Stimulated activated CD4-positive, alpha-beta T cell treated with anti-CD3 and anti-CD28 coated beads, Interleukin-12 subunit alpha, Interleukin-12 subunit beta, amount 100 ng/mL, for 48 hours (primary cell): ENCODE results near the gene TK2.
"Not testable (repeated sequence)": the region's sequence is repeated elsewhere in the genome, so short reads cannot be mapped to it uniquely, and the experiment has no call there.

Experiments
- DNase-seq, 3 donors: peaks; one replicate each; pipeline ENCODE4 v3.0.0-alpha.2; 2020; ENCODE audit warnings: low read depth in 2 of 3, low spot score in 1 of 3

The TK2 gene

DNA sequence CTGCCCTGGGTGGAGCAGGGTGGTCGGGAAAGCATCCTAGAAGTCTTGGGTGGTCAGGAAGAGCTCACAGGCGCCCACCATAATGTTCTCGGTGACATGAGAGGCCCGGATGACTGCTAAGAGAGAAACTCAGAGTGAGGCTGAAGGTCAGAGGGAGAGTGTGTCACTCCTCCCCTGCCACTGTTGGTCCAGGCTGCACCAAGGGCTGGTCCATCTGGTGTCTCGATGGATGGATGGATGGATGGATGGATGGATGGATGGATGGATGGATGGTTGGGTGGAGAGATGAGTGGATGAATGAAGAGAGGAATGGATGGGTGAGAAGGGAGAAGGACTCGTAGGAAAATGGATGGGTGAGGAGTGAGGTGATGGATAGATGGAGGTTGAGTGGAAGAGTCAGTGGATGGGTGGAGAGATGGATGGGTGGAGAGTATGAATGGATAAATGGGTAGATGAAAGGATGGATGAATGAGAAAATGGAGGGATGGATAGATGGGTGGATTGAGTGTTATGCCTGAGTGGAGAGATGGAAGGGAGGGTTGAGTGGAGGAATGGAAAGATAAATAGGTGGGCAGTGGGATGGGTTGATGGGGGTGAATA is 79.9 kb downstream of the TK2 start:
- DNase-seq = no peak

DNA sequence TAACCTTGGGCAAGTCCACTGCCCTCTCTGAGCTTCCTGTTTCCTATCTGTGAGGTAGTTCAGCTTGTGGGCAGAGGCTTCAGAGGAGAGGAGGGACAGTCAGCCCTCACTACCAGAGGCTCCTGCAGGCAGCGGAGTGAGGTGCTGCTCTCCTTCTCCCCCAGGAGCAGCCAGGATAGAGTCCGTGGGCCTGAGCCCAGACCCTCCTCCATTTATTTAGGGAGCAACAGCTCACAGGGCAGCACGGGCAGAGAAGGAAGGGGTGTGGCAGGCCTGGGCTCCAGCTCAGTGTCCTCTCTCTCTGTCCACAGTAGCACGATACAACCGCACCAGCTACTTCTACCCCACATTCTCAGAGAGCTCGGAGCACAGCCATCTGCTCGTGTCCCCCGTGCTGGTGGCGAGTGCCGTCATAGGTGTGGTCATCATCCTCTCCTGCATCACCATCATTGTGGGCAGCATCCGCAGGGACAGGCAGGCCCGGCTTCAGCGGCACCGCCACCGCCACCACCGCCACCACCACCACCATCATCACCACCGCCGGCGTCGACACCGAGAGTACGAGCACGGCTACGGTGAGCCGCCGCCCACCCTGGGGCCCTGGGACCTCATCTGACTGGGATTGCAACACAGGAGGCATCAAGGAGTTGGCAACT is 80.5 kb downstream of the TK2 start:
- no peak for DNase-seq

DNA sequence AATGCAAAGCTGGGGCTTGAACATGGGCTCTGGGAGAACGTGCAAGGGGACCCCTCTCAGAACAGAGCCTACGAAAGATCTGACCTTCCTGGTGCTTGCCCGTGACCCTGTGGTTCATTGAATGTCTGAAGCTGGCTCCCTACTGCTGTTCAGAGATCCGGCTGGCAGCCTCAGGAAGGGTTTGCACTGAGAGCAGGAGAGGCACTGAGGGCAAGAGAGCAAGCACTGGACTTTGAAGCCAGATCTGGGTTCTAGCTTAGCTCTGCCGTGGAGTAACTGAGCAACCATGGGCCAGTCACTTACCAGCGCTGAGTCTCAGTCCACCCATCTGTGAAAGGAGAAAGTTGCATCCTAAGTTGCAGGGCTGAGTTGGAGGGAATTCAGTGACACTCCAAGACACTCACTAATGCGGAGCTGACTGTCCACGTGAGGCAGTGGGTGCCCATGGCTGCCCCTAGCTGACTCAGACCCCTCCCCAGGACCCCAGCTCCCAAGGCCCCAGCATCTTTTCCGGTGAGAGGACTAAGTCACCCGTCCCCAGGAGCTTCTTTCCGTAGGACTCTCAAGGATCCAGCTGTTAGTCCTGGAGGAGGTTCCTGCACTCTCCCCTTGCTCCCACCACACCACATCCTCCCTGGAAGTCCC is 81.5 kb downstream of the TK2 start:
- DNase-seq = no peak

DNA sequence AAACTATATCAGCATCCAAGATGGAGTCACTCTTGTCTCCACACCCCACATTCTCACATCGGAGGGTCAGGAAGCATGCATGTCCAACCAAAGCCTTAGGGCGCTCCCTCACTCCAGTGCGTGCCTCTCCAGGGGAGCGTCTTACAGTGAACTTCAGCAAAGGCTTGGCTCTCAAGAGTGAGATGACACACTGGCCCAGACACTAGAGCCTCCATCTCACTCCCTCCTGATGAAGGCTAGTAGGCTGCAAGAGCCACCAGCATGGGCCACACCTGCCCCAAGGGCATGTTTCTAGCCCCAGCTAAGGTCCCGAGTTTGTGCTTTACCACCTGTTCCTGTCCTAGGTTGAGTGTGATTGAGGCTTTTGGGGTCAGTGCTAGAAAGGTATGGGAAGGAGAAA is 82.3 kb downstream of the TK2 start:
- DNase-seq = no peak

DNA sequence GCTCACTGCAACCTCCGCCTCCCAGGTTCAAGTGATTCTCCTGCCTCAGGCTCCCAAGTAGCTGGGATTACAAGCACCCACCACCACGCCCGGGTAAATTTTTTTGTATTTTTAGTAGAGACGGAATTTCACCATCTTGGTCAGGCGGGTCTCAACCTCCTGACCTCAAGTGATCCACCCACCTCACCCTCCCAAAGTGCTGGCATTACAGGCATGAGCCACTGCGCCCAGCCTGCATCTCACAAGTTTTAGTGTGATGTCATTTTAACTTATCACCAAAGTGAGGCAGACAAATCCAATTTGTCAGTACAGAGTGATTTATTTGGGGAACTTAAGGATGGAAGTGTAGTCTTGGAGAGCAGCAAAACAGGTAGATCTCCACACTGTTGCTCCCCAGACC is 83.3 kb downstream of the TK2 start:
- DNase-seq = not testable (repeated sequence)

DNA sequence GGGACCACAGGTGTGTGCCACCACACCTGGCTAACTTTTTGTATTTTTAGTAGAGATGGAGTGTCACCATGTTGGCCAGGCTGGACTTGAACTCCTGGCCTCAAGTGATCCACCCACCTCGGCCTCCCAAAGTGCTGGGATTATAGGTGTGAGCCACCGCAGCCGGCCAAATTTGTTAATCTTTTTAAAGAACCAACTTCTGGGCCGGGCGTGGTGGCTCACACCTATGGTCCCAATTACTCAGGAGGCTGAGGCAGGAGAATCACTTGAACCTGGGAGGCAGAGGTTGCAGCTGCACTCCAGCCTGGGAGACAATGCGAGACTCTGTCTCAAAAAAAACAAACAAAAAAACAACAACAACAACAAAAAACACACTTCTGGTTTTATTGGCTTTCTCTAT is 84.0 kb downstream of the TK2 start:
- not testable (repeated sequence) for DNase-seq

DNA sequence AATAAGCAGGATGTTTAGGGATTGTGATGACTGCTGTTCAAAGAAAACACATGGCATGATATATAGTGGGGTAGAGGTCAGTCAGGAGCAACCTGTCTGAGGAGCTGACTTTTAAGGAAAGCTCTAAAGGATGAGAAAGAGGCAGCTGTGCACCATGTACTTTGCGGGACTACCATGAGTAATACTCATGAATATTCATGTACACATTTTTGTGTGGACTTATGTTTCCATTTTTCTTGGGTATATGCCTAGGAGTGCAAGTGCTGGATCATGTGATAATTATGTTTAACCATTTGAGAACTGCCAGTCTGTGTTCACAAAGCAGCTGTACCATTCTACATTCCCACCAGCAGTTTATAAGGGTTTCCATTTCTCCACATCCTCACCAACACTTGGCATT is 87.0 kb downstream of the TK2 start:
- DNase-seq = no peak

DNA sequence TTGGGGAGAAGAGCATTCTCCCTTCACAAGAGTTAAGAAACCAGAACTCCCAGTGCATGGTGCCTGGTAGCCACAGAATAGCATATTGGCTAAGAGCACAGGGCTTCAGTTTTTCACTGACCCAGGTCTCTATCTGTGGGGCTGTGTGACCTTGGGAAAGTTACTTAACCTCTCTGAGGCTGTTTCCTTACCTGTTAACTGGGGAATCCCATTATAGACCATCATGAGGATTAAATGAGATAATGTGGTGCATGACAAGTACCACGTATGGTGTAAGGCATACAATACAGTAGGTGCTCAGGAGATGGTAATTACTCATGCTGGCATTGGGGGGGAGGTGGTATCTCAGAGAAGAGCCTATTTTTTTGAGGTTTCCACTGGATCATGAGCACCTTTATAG is 89.2 kb downstream of the TK2 start:
- no peak for DNase-seq

DNA sequence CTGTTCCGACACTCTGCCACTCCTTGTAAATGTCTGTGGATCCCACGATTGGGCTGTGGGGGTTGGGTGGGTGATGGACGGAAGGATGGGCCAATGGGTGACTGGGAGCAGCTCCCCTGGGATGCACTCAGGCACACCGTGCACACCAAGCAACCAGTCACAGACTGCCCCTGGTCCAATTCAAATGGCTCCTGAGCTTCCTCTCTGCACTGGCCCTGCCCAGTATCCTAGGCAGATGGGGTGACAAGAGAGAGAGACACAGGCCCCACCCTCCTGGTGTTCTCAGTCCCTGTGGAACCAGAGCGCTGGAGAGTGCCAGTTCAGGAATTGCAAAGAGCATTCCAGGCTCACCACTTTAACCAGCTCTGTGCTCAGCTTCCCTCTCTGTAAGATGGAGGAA is 90.0 kb downstream of the TK2 start:
- DNase-seq = no peak

DNA sequence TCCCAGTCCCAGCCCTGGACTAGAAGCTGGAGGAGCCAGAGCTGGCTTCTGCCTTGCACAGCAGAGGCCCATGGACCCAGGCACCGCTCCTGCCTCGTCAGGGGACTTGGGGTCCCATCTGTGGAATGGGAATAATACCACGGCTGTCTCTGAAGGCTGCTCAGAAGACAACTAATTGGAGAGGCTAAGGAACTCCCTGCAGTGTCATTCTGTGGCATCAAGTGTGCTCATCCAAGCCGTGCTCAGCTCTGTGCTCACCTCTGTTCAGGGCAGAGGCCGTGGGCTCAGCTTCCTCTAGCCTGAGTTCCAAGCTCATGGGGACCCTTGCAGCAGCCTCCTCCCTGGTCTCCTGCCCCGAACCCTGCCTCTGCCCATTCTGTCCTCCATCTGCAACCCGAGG is 91.1 kb downstream of the TK2 start:
- DNase-seq = no peak

DNA sequence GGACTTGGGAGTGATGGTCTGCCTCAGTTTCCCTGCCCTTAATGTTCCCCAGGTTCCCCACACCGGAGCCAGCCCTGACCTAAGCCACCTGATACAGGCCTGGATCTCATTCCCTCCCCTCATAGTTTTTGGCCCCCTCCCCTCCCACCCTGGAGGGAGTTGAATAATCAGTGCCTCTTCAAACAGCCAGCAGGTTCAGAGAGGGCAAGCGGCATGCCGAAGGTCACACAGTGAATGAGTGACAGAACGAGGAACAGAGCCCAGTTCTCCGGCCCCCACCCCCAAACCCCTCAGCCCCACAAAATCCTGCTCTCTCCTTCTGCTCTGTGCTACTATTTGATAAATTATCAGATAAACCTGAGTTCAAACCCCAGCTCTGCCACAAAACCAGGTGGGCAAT is 91.6 kb downstream of the TK2 start:
- DNase-seq = no peak
